Astrocyte (in vitro differentiated cells and primary cell): ENCODE results near the gene PRSS21.

Source experiments
- EZH2 ChIP-seq: IDR thresholded peaks from 2 replicates; pipeline ENCODE4 v1.6.1; 2012; ENCODE audit warnings: mild to moderate bottlenecking, low read length, inconsistent platforms; ENCODE audit not compliant: insufficient read depth
- TF ChIP-seq, protein P1 (sequence below): IDR thresholded peaks from 2 replicates; pipeline ENCODE4 v1.5.1; 2011; ENCODE audit warnings: low read depth, mild to moderate bottlenecking, inconsistent platforms, low read length, moderate library complexity; ENCODE audit not compliant: insufficient read depth

DNA sequence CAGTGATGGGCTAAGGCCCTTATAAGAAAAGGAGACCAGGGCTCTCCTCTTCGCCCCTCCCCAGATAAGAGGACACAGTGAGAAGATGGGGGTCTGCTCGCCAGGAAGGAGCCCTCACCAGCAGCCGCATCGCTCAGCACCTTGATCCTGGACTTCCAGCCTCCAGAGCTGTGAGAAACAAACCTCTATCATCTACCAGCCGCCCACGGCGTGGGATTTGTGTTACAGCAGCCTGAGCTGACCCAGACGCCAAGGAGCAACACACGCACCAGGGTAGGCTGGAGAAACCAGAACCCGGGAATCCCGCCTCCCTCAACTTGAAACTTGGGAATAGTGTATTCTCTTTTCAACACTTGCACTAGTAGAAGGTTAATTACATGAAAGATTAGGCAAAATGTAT lies 8.9 kb downstream of the PRSS21 start:
- TF ChIP-seq, protein P1, sequence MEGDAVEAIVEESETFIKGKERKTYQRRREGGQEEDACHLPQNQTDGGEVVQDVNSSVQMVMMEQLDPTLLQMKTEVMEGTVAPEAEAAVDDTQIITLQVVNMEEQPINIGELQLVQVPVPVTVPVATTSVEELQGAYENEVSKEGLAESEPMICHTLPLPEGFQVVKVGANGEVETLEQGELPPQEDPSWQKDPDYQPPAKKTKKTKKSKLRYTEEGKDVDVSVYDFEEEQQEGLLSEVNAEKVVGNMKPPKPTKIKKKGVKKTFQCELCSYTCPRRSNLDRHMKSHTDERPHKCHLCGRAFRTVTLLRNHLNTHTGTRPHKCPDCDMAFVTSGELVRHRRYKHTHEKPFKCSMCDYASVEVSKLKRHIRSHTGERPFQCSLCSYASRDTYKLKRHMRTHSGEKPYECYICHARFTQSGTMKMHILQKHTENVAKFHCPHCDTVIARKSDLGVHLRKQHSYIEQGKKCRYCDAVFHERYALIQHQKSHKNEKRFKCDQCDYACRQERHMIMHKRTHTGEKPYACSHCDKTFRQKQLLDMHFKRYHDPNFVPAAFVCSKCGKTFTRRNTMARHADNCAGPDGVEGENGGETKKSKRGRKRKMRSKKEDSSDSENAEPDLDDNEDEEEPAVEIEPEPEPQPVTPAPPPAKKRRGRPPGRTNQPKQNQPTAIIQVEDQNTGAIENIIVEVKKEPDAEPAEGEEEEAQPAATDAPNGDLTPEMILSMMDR = no peak
- TF ChIP-seq EZH2 = no peak
